Osteoblast (primary cell): ENCODE results near the gene GALNT16. TPM values are rescaled to one million over a fixed set of nuclear protein-coding genes. Genes with fewer than 3 reads are reported as not detected.
A peak's percentile ranks its signal among the peaks of the same experiment; 100 is the strongest.

Experiments
- DNase-seq: peaks from one replicate; pipeline ENCODE4 v3.0.0; 2011; ENCODE audit warnings: low spot score, mixed read lengths; ENCODE audit not compliant: insufficient read length; ENCODE audit errors: missing footprints
- H2AFZ ChIP-seq: 2 replicates; pipeline ENCODE4 v1.6.0; 2011; ENCODE audit warnings: mild to moderate bottlenecking, low read length
- H3K27ac ChIP-seq: 2 replicates; pipeline ENCODE4 v1.5.1; 2011; ENCODE audit warnings: mild to moderate bottlenecking, low read depth, low read length, moderate library complexity
- H3K27me3 ChIP-seq: 2 replicates; pipeline ENCODE4 v1.6.0; 2012; ENCODE audit warnings: mild to moderate bottlenecking, control low read depth, inconsistent platforms, low read length, moderate library complexity; ENCODE audit not compliant: insufficient read depth
- H3K36me3 ChIP-seq: 2 replicates; pipeline ENCODE4 v1.5.1; 2011; ENCODE audit warnings: mild to moderate bottlenecking, low read length, control low read depth, moderate library complexity; ENCODE audit not compliant: insufficient read depth
- H3K4me1 ChIP-seq: 2 replicates; pipeline ENCODE4 v1.5.1; 2011; ENCODE audit warnings: mild to moderate bottlenecking, low read length, control low read depth, moderate library complexity; ENCODE audit not compliant: insufficient read depth
- H3K4me2 ChIP-seq: 2 replicates; pipeline ENCODE4 v1.6.0; 2011; ENCODE audit warnings: mild to moderate bottlenecking, low read length; ENCODE audit not compliant: insufficient read depth
- H3K4me3 ChIP-seq: fragments of 200-600 bp; sonication (generic); 3 replicates; pipeline ENCODE4 v1.5.1; 2012; ENCODE audit warnings: mild to moderate bottlenecking, low read length, inconsistent platforms; ENCODE audit not compliant: insufficient read depth
- H3K79me2 ChIP-seq: 2 replicates; pipeline ENCODE4 v1.6.0; 2012; ENCODE audit warnings: mild to moderate bottlenecking, low read length, control low read depth, inconsistent platforms; ENCODE audit not compliant: insufficient read depth
- H3K9me3 ChIP-seq: 2 replicates; pipeline ENCODE4 v1.5.1; 2011; ENCODE audit warnings: low read depth, low read length, control low read depth
- H4K20me1 ChIP-seq: 2 replicates; pipeline ENCODE4 v1.6.0; 2012; ENCODE audit warnings: mild to moderate bottlenecking, low read length, control low read depth; ENCODE audit not compliant: insufficient read depth
- total RNA-seq: library from RNA; depleted of rRNA; stranded (reverse); fragments of >200 nt; gene quantifications from 2 replicates; pipeline ENCODE4 v1.2.3, GENCODE V29; 2012
- TF ChIP-seq, protein P1 (sequence below): IDR thresholded peaks from 2 replicates; pipeline ENCODE4 v1.5.1; 2011; ENCODE audit warnings: mild to moderate bottlenecking, low read depth, low read length, moderate library complexity; ENCODE audit errors: extremely low read depth

Gene GALNT16
- total RNA-seq, 1 donor: 4.0 TPM

DNA sequence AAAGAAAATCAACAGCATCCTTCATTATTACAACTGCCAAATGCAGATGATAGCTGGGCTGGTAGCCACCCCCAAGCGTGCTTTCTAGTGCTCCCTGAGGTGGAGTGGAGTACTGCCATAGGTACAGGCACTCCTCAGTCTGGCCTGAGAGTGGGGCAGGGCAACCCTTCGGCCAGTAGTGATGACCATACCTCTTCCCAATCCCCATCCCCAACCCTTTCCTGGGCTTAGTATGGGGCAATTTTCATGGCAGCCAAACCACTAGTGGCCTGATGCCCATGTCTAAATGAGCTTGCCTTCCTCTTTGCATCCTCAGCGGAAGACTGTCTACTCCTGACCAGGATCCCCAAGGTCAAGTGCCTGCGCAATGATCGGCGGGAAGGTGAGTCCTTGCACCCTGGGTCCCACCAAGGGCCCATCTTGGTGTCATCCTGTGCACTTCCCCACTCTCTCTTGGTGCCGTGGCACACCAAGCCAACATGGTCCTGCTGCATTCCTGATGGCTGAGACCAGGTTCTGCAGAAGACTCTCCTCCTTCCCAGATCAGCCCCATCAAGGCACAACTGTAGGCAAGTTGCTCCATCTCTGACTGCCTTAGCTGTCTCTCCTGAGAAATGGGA is 65.8 kb downstream of the GALNT16 start:
- no peaks in the 10 kb centered on the region for H3K36me3 ChIP-seq
- H3K4me2 ChIP-seq: no peak overlapping the region
- peak; percentile 81 for DNase-seq
- H2AFZ ChIP-seq: no peak overlapping the region
- H4K20me1 ChIP-seq: no peaks in the 10 kb centered on the region
- H3K9me3 ChIP-seq: no peaks in the 10 kb centered on the region
- H3K4me1 ChIP-seq: no peaks in the 10 kb centered on the region
- H3K27me3 ChIP-seq: no peaks in the 10 kb centered on the region
- H3K27ac ChIP-seq: no peak overlapping the region
- TF ChIP-seq, protein P1, sequence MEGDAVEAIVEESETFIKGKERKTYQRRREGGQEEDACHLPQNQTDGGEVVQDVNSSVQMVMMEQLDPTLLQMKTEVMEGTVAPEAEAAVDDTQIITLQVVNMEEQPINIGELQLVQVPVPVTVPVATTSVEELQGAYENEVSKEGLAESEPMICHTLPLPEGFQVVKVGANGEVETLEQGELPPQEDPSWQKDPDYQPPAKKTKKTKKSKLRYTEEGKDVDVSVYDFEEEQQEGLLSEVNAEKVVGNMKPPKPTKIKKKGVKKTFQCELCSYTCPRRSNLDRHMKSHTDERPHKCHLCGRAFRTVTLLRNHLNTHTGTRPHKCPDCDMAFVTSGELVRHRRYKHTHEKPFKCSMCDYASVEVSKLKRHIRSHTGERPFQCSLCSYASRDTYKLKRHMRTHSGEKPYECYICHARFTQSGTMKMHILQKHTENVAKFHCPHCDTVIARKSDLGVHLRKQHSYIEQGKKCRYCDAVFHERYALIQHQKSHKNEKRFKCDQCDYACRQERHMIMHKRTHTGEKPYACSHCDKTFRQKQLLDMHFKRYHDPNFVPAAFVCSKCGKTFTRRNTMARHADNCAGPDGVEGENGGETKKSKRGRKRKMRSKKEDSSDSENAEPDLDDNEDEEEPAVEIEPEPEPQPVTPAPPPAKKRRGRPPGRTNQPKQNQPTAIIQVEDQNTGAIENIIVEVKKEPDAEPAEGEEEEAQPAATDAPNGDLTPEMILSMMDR: no peak
- no peaks in the 10 kb centered on the region for H3K79me2 ChIP-seq
- no peak overlapping the region for H3K4me3 ChIP-seq

DNA sequence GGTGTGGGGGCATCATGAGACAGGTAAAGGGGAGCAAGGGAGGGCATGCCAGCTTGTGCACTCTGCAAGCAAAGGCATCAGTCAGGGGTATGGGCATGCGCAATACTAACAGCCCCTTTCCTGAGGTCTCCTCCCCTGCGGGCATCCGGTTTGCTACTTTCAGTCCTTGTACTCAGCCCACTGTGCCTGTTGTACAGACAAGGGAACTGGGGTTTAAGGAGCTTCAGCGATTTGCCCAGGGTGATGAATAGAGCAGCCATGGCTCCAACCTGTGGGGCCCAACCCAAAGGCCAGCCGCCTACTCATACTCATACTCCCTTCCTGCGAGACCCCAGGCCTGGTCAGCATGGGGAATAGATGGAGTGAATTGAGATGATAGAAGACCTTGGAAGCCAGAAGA is 66.7 kb downstream of the GALNT16 start:
- TF ChIP-seq, protein P1: no peak
- no peaks in the 10 kb centered on the region for H3K9me3 ChIP-seq
- H3K27ac ChIP-seq: no peak overlapping the region
- no peaks in the 10 kb centered on the region for H3K79me2 ChIP-seq
- H3K27me3 ChIP-seq: no peaks in the 10 kb centered on the region
- H3K4me1 ChIP-seq: no peaks in the 10 kb centered on the region
- no peak overlapping the region for H3K4me2 ChIP-seq
- no peaks in the 10 kb centered on the region for H4K20me1 ChIP-seq
- no peak overlapping the region for H2AFZ ChIP-seq
- DNase-seq: no peak
- no peak overlapping the region for H3K4me3 ChIP-seq
- H3K36me3 ChIP-seq: no peaks in the 10 kb centered on the region

DNA sequence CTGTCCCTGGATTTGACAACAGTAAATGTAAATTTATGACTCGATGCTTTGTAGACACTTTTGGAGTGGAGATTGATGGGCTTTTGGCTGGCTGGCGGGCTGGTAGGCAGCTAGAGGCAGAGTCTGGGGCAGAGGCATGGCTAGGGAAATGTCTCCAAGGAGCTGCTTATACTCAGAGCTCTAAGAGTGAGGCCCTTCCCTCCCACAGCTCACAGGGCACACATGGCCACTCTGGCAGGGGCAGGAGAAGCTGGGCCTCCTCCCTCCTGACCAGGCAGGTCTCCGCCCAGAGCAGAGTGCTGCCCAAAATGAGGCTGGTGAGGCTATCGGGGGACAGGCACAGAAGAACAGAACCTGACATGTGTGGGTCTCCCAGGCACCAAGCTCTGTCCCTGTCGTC is 67.5 kb downstream of the GALNT16 start:
- Histone ChIP-seq H3K79me2 (no peaks in the 10 kb centered on the region), H4K20me1 (no peaks in the 10 kb centered on the region), H3K4me3 (no peak overlapping the region), H3K27me3 (no peaks in the 10 kb centered on the region), H3K4me1 (no peaks in the 10 kb centered on the region), H3K36me3 (no peaks in the 10 kb centered on the region), H3K9me3 (no peaks in the 10 kb centered on the region), H3K27ac (no peak overlapping the region), H3K4me2 (no peak overlapping the region), H2AFZ (no peak overlapping the region)
- no peak for DNase-seq
- TF ChIP-seq, protein P1: no peak

DNA sequence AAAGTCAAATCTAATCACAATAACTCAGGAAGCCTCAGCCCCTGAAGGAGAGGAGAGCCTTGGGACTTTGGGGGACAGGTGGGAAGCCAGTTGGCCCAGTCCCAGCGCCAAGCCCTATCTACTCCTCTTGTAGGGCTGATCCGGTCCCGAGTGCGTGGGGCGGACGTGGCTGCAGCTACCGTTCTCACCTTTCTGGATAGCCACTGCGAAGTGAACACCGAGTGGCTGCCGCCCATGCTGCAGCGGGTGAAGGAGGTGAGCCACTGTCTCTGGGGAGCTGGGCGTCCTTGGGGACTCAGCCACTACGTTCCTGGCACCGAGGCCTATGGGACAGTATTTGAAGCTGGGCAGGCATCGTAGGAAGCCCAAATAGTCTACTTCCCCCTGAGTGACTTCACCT is 68.4 kb downstream of the GALNT16 start:
- Histone ChIP-seq H3K27me3 (no peaks in the 10 kb centered on the region), H4K20me1 (no peaks in the 10 kb centered on the region), H3K27ac (no peak overlapping the region), H3K79me2 (no peaks in the 10 kb centered on the region), H2AFZ (no peak overlapping the region), H3K4me1 (no peaks in the 10 kb centered on the region), H3K4me3 (no peak overlapping the region), H3K4me2 (no peak overlapping the region), H3K9me3 (no peaks in the 10 kb centered on the region), H3K36me3 (no peaks in the 10 kb centered on the region)
- TF ChIP-seq, protein P1: no peak
- no peak for DNase-seq
